Measurements from ENCODE around the gene PAQR3. TPM values are rescaled to one million over a fixed set of nuclear protein-coding genes. Genes with fewer than 3 reads are reported as not detected.

The PAQR3 gene
- total and polyA plus RNA-seq, 2 of the 8 experiments (the other 6 are each of a cell fraction or from before 2014, with no cell fraction given), result 28.9 to 35.2 TPM

GRCh38 chr4:78865451-78865850 lies 73.8 kb downstream of the PAQR3 start:
- WGBS, 2 experiments (ENCODE audit: extremely low coverage in 1 of 2, insufficient coverage in 1 of 2, insufficient read length in 1 of 2, insufficient replicate concordance in 2 of 2, low coverage in 1 of 2, low lambda C conversion rate in 2 of 2, missing lambda C conversion rate in 1 of 2), result 98% methylated on average over 2 of the region's 2 CpGs; no CpG with 5 or more reads in 1 of the 2 experiments
- no peak for TF ChIP-seq NRF1 (IDR thresholded peaks at IDR 0.05; ENCODE audit: low read depth, low read length)
- TF ChIP-seq BRCA1 (IDR thresholded peaks at IDR 0.05; ENCODE audit: low read depth, low read length), result no peak
- TF ChIP-seq FOSL1 (IDR thresholded peaks at IDR 0.05; ENCODE audit: insufficient read depth, low read depth, low read length), result no peak
- no peak for TF ChIP-seq TAF7 (optimal IDR thresholded peaks at IDR 0.05; ENCODE audit: borderline replicate concordance, low read depth, low read length)
- no peak for TF ChIP-seq HDAC2 (IDR thresholded peaks at IDR 0.05; ENCODE audit: borderline replicate concordance in 1 of 2, low read depth in 2 of 2, low read length in 2 of 2)
- no peak for TF ChIP-seq ATF3 (IDR thresholded peaks at IDR 0.05; ENCODE audit: insufficient read depth, low read depth, low read length)
- TF ChIP-seq POLR2AphosphoS5 (IDR thresholded peaks at IDR 0.05; ENCODE audit: low read depth, low read length), result no peak
- no peak for TF ChIP-seq POU5F1 (IDR thresholded peaks at IDR 0.05; ENCODE audit: low read depth, low read length)
- no peak for TF ChIP-seq SIX5 (IDR thresholded peaks at IDR 0.05; ENCODE audit: low read depth, low read length)
- no peak for TF ChIP-seq JUND (IDR thresholded peaks at IDR 0.05; ENCODE audit: low read length)
- TF ChIP-seq SUZ12 (IDR thresholded peaks at IDR 0.05; ENCODE audit: low read length), result no peak
- TF ChIP-seq TAF1 (IDR thresholded peaks at IDR 0.05; ENCODE audit: low read depth, low read length), result no peak
- TF ChIP-seq CHD1 (IDR thresholded peaks at IDR 0.05; ENCODE audit: low read depth, low read length), result no peak
- no peak overlapping the region for H4K8ac ChIP-seq (ENCODE audit: extremely low read depth, insufficient read depth, low read length)

More at GRCh38 chr4:78865451-78865850, 73.8 kb downstream of the PAQR3 start:
- no peaks in the 10 kb centered on the region for H3K79me1 ChIP-seq (ENCODE audit: low read depth, low read length)
- DNase-seq (ENCODE audit: low read depth in 1 of 2, low spot score in 2 of 2), result no peak
- H3K9ac ChIP-seq (replicated peaks in 1 of 4; ENCODE audit: extremely low read depth in 1 of 4, low read depth in 3 of 4, low read length in 3 of 4), result no peak overlapping the region
- no peaks in the 10 kb centered on the region for H3K4me1 ChIP-seq (replicated peaks in 1 of 4; ENCODE audit: control insufficient read depth in 3 of 4, insufficient read depth in 4 of 4, low read length in 3 of 4)
- no peak for FAIRE-seq
- no peak overlapping the region for H4K5ac ChIP-seq (ENCODE audit: insufficient read length, low read depth, low read length)
- H3K18ac ChIP-seq (ENCODE audit: extremely low read depth, low read length), result no peak overlapping the region
- no peak overlapping the region for H3K4me2 ChIP-seq (ENCODE audit: insufficient read depth in 1 of 2, low read depth in 2 of 2, low read length in 2 of 2)
- no peaks in the 10 kb centered on the region for H3K79me2 ChIP-seq (ENCODE audit: control insufficient read depth in 1 of 2, insufficient read depth in 2 of 2, low read length in 2 of 2)
- CTCF ChIA-PET (ENCODE audit: partially characterized antibody), result interaction anchor here (1.8 to 3.2 kb wide), 2 partner anchors 10 to 14 kb away, joined by 6 to 24 read pairs; no protein-coding TSS in a partner anchor
- no peaks in the 10 kb centered on the region for H3K9me3 ChIP-seq (ENCODE audit: insufficient read depth in 2 of 2, low read depth in 1 of 2, low read length in 1 of 2)
- no peaks in the 10 kb centered on the region for H4K20me1 ChIP-seq (replicated peaks in 1 of 2; ENCODE audit: control insufficient read depth in 1 of 2, insufficient read depth in 2 of 2, low read length in 2 of 2)
- no peak overlapping the region for H3K4ac ChIP-seq (replicated peaks; ENCODE audit: insufficient read length, low read depth, low read length)
- H3K36me3 ChIP-seq (ENCODE audit: control insufficient read depth in 2 of 4, insufficient read depth in 4 of 4, low read length in 3 of 4), result peaks cover 0 to 3% (median 0%) of the 10 kb centered on the region in 4 experiments; a peak in 2 of 8 replicates
- POLR2A ChIA-PET (ENCODE audit: partially characterized antibody), result no interaction called here
- no peak overlapping the region for H3K4me3 ChIP-seq (ENCODE audit: extremely low read depth in 1 of 4, insufficient read depth in 2 of 4, low read depth in 3 of 4, low read length in 4 of 4)
- H2BK15ac ChIP-seq (ENCODE audit: low read length), result no peak overlapping the region
- H2BK12ac ChIP-seq (ENCODE audit: low read depth, low read length), result no peak overlapping the region
- H3K23me2 ChIP-seq (ENCODE audit: low read depth, low read length), result no peaks in the 10 kb centered on the region
- no peak overlapping the region for H3K14ac ChIP-seq (ENCODE audit: insufficient read length)
- H3K27me3 ChIP-seq (replicated peaks in 1 of 4; ENCODE audit: control insufficient read depth in 3 of 4, extremely low read depth in 1 of 4, insufficient read depth in 3 of 4, low read length in 3 of 4), result no peaks in the 10 kb centered on the region
- no peak overlapping the region for H2BK5ac ChIP-seq (ENCODE audit: low read depth, low read length)
- no peak overlapping the region for H2AFZ ChIP-seq (ENCODE audit: low read length)
- no peak overlapping the region for H2AK5ac ChIP-seq (ENCODE audit: low read depth, low read length)
- no peak overlapping the region for H3K27ac ChIP-seq (ENCODE audit: low read depth, low read length)
- H4K91ac ChIP-seq (replicated peaks; ENCODE audit: insufficient read length, low read length), result no peak overlapping the region
- H3K23ac ChIP-seq (ENCODE audit: insufficient read length), result no peak overlapping the region
- no peak overlapping the region for H2BK20ac ChIP-seq (ENCODE audit: low read length)
- no peak overlapping the region for H3K56ac ChIP-seq (replicated peaks; ENCODE audit: insufficient read length, low read depth, low read length)
- no peak overlapping the region for H2BK120ac ChIP-seq (replicated peaks; ENCODE audit: low read depth, low read length)

Measured in H1 (cell line).